Coronary artery (tissue), 2 donors: ENCODE data around the gene THY1.

Experiments
- DNase-seq: peaks from one replicate; pipeline ENCODE4 v3.0.0-alpha.2; 2017; ENCODE audit warnings: low spot score
- H3K27ac ChIP-seq, 2 donors: fragments of 200-600 bp; sonication (generic); one replicate each; pipeline ENCODE4 v1.5.1; 2016 to 2019
- H3K4me3 ChIP-seq: fragments of 200-600 bp; sonication (generic); 2 replicates; pipeline ENCODE4 v1.5.1; 2016; ENCODE audit warnings: mild to moderate bottlenecking, moderate library complexity
- CTCF ChIP-seq: fragments of 200-600 bp; sonication (generic); IDR thresholded peaks from one replicate; pipeline ENCODE4 v1.5.1; 2019; ENCODE audit warnings: antibody characterized with exemption

Gene THY1

GRCh38 chr11:119377112-119377901, 45.7 kb downstream of the THY1 start:
- no peak for DNase-seq
- peak overlapping the region in 1 of 2 donors; percentile 18 for H3K27ac ChIP-seq

GRCh38 chr11:119376197-119376847, 46.6 kb downstream of the THY1 start:
- Histone ChIP-seq H3K27ac (peak overlapping the region; percentile 82 to 90), H3K4me3 (peak overlapping the region; percentile 5)
- DNase-seq, result no peak
- TF ChIP-seq CTCF, result no peak

More at GRCh38 chr11:119377112-119377901, 45.7 kb downstream of the THY1 start:
- no peak overlapping the region for H3K4me3 ChIP-seq
- no peak for TF ChIP-seq CTCF

GRCh38 chr11:119375337-119376196, 47.4 kb downstream of the THY1 start:
- H3K27ac ChIP-seq, result peak overlapping the region; percentile 82 to 90
- peak overlapping the region; percentile 5 for H3K4me3 ChIP-seq
- DNase-seq, result no peak
- TF ChIP-seq CTCF, result no peak

- peak overlapping the region; percentile 82 to 90 for H3K27ac ChIP-seq
- DNase-seq, result peak; percentile 38
Measured at GRCh38 chr11:119374632-119375336, 48.2 kb downstream of the THY1 start.

GRCh38 chr11:119373921-119374631, 48.9 kb downstream of the THY1 start:
- H3K4me3 ChIP-seq, result no peak overlapping the region
- TF ChIP-seq CTCF, result peak; percentile 69
- DNase-seq, result peak; percentile 64

More at GRCh38 chr11:119374632-119375336, 48.2 kb downstream of the THY1 start:
- no peak for TF ChIP-seq CTCF
- no peak overlapping the region for H3K4me3 ChIP-seq

More at GRCh38 chr11:119373921-119374631, 48.9 kb downstream of the THY1 start:
- H3K27ac ChIP-seq, result peak overlapping the region; percentile 82 to 90
